HG03520 (cell line): ENCODE results near the gene CDC42BPA.

Experiments
- ATAC-seq: cut with Tn5 transposase; IDR thresholded peaks from one replicate; pipeline ENCODE4 v1.9.1; 2021; ENCODE audit warnings: mild to moderate bottlenecking, moderate library complexity; ENCODE audit not compliant: unreplicated experiment

Gene CDC42BPA

GRCh38 chr1:227335242-227336020 lies 17.1 kb upstream of the CDC42BPA start:
- ATAC-seq, result no peak

- no peak for ATAC-seq
These were observed 15.1 kb upstream of the CDC42BPA start for GRCh38 chr1:227333423-227333822.

GRCh38 chr1:227330279-227331076 lies 12.2 kb upstream of the CDC42BPA start:
- ATAC-seq, result no peak

GRCh38 chr1:227328405-227329019 lies 10.2 kb upstream of the CDC42BPA start:
- no peak for ATAC-seq

- no peak for ATAC-seq
These were observed 6.9 kb upstream of the CDC42BPA start for GRCh38 chr1:227325156-227325555.

- ATAC-seq, result no peak
These were observed 5.6 kb upstream of the CDC42BPA start for GRCh38 chr1:227323967-227324268.

- no peak for ATAC-seq
These were observed 5.1 kb upstream of the CDC42BPA start for GRCh38 chr1:227323171-227323966.

GRCh38 chr1:227322376-227322775 lies 4.1 kb upstream of the CDC42BPA start:
- ATAC-seq, result no peak

GRCh38 chr1:227321035-227321434 lies 2.7 kb upstream of the CDC42BPA start:
- no peak for ATAC-seq

GRCh38 chr1:227320476-227320875 lies 2.2 kb upstream of the CDC42BPA start:
- ATAC-seq, result no peak

- no peak for ATAC-seq
These were observed 738 bp upstream of the CDC42BPA start for GRCh38 chr1:227318853-227319607.

GRCh38 chr1:227317523-227318015 lies 723 bp downstream of the CDC42BPA start:
- peak; percentile 27 for ATAC-seq

- no peak for ATAC-seq
These were observed 1.3 kb downstream of the CDC42BPA start for GRCh38 chr1:227317011-227317451.

GRCh38 chr1:227316456-227316855 lies 1.8 kb downstream of the CDC42BPA start:
- ATAC-seq, result no peak

- no peak for ATAC-seq
These were observed 2.5 kb downstream of the CDC42BPA start for GRCh38 chr1:227315629-227316346.

- ATAC-seq, result no peak
These were observed 4.1 kb downstream of the CDC42BPA start for GRCh38 chr1:227314014-227314848.

GRCh38 chr1:227312361-227313025 lies 5.8 kb downstream of the CDC42BPA start:
- ATAC-seq, result no peak

- ATAC-seq, result no peak
These were observed 6.8 kb downstream of the CDC42BPA start for GRCh38 chr1:227311389-227312001.
